GM21526 (cell line): Measurements from ENCODE around the gene CBFA2T2.
"Not testable (repeated sequence)": the region's sequence is repeated elsewhere in the genome, so short reads cannot be mapped to it uniquely, and the experiment has no call there.

Experiments used
- ATAC-seq: cut with Tn5 transposase; IDR thresholded peaks from one replicate; pipeline ENCODE4 v1.9.1; 2021; ENCODE audit warnings: moderate library complexity; ENCODE audit not compliant: unreplicated experiment, low FRiP score

Gene CBFA2T2

DNA sequence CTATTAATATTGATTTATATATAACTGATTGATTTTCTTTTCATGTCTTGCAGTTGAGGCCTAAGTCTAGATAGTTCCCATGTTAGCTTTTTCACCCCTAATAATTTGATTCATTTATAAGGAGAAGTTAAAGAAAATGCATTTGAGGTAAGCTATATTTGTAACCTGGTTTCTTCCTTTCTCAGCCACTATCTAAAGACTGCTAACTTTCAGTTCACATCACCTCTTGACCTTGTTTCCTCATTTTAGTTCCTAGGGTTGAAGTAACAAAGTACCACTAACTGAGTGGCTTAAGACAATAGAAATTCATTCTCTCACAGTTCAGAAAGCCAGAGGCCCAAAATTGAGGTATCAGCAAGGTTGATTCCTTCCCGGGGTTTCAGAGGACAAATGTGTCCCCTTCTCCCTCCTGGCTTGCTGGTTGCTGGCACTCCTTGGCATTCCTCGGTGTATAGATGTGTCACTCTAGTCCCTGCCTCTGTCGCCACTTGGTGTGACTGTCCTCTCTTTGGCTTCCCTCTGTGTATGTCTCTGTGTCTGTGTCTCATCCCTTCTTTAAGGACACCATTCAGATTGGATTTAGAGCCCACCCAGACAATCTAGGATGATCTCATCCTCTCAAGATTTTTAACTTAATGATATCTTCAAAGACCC lies 116.3 kb downstream of the CBFA2T2 start:
- no peak for ATAC-seq

- ATAC-seq: no peak
Measured at GRCh38 chr20:33609504-33609903, 119.6 kb downstream of the CBFA2T2 start.

DNA sequence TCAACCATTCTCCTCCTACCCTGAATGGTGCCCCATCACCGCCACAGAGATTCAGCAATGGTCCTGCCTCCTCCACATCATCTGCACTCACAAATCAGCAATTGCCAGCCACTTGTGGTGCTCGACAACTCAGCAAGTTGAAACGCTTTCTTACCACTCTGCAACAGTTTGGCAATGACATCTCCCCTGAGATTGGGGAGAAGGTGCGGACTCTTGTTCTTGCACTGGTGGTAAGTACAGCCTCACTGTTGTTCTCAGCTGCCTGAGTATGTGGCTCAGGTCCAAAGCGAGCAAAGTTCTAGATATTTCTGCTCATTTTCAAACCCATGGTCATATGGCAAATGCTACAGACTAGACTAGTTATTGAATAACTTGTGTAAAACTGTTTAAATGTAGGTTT lies 121.2 kb downstream of the CBFA2T2 start:
- ATAC-seq: no peak

DNA sequence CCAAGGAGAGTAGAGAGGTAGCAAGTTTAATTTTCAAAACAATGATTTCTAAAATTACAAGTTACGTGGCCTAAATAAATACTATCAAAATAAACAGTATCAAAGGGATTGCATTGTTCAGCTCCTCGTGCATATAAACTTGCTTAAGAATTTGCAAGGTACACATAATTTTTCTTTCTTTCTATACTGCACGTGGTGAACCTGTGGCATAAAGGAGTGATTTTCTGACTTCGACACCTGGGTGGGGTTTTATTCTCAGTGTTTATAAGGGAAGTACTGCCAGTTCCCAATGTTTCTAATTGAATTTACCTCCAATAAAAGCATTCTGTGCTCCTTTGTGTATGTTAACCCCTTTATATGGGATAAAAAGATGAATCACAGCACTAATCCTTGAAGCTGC lies 122.1 kb downstream of the CBFA2T2 start:
- ATAC-seq: no peak

DNA sequence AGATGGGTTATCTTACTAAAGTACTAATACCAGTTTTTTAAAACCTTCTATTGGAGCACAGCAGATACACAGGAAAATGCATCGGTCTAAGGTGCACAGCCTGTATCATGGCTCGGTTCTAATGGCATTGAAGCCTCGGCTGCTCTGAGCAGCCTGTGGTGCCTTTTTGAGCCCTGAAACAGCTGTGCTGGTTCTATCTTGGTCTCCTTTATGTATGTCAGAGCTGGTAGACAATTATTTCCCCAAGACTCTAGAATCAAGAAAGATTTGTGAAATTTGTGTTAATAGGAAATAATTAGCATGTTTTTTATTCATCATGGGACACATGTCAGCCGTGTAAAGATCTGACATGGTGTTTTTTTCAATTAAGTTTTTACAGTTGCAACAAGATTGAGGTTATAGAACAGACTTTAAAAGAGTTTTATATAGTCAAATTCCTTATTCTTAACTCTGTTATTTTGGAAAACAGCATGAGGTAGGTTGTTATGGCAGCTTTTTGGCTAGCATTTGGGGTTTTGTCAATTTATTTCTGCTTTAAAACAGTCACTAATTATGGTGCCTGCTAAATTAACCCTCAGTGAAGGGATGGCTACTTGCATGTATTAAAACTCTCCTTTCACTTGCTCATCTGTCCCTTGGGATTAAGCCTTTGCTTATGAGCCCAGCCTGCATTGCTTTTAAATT lies 132.0 kb downstream of the CBFA2T2 start:
- no peak for ATAC-seq

DNA sequence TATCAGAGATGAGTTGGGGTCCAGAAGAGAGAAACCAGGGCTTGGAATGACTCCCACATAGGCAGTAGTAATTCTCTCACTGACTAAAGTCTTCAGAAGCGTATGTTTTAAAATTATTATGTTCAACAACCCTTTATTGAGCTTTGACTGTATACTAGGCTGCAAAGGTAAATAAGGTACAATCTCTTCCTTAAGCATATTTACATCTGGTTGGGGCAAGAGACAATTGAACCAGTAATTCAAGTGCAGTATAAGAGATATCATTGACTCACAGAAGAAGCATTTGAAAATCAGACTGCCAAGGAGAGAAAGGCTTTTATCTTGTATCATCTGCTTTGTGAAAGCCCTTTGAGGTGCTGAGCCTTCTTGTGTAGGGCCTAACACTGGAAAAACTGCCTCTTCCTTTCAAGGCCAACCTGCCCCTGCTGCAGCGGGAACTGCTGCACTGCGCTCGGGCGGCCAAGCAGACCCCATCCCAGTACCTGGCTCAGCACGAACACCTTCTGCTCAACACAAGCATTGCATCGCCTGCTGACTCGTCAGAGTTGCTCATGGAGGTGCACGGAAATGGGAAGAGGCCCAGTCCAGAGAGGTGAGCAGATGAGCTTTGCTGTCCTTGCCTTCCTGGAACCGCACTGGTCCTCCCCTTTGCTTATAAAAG lies 132.9 kb downstream of the CBFA2T2 start:
- no peak for ATAC-seq

DNA sequence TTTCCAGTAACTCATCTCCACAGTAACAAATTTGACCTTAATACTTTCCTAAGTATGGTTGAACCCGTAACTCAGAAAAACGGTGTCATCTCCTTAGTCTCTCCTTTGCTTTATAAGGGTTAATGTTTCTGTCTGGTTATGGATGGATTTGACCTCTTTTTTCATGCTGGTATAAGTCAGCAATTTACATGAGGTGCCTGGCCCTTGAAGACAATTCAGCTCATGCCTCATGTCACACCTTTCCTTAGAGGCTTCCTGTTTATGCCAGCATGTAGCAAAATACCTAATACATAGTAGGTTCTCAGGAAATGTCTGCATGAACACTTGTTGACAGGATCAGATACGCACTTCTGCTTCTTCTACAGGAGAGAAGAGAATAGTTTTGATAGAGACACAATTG lies 134.5 kb downstream of the CBFA2T2 start:
- ATAC-seq: no peak

- no peak for ATAC-seq
Measured at GRCh38 chr20:33626190-33626589, 136.3 kb downstream of the CBFA2T2 start.

GRCh38 chr20:33627577-33628216 lies 137.8 kb downstream of the CBFA2T2 start:
- no peak for ATAC-seq

DNA sequence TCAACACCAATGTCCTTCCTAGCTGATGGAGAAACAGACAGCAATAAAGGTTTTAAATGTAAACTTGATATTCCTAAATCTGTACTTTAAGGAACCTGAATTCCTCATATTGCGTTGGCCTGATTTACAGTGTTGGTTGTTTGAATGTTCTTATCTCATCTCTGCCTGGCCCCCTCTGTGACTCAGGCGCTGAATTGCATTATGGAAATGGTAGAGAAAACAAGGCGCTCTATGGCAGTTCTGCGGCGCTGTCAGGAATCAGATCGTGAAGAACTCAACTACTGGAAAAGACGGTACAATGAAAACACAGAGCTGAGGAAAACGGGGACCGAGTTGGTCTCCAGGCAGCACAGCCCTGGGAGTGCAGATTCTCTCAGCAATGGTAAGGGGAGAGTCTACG lies 139.6 kb downstream of the CBFA2T2 start:
- no peak for ATAC-seq

GRCh38 chr20:33629979-33630378 lies 140.1 kb downstream of the CBFA2T2 start:
- ATAC-seq: no peak

- no peak for ATAC-seq
Measured at GRCh38 chr20:33630507-33630906, 140.6 kb downstream of the CBFA2T2 start.

- ATAC-seq: not testable (repeated sequence)
Measured at GRCh38 chr20:33631910-33632309, 142.0 kb downstream of the CBFA2T2 start.

DNA sequence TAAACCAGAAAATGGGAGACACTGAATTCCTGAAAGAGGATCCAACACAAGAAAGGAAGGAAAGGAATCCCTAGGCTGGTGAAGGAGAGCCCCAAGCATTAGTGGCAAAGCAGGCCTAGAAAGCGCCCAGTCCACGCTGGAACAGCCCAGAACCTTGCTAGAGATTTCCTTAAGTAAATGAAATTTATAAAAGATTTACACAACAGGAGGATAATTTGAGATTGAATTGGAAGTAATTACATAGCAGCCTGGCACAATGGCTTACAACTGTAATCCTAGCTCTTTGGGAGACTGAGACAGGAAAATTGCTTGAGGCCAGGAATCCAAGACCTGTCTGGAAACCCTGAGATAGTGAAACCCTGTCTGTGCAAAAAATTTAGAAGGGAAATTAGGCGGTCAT lies 145.4 kb downstream of the CBFA2T2 start:
- ATAC-seq: no peak

DNA sequence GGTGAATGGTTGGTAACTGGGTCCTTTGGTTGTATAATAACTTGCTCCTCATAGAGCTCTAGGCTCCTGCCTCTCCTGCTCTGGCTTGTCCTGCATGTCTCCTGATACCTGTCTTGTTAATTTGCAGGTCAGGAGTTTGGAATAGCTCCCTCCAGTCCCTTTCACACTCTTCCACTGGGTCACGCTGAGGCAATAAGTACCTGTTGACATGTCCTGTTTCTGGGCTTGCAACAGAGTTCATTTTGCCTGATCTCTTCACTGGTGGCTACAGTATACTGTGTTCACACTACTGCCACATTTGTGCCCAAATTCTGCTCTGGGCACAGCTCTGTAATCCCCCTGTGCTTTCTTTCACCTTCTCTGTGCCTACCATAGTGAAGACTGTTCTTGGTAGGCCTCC lies 146.9 kb downstream of the CBFA2T2 start:
- ATAC-seq: no peak

- no peak for ATAC-seq
Measured at GRCh38 chr20:33640287-33640686, 150.4 kb downstream of the CBFA2T2 start.

DNA sequence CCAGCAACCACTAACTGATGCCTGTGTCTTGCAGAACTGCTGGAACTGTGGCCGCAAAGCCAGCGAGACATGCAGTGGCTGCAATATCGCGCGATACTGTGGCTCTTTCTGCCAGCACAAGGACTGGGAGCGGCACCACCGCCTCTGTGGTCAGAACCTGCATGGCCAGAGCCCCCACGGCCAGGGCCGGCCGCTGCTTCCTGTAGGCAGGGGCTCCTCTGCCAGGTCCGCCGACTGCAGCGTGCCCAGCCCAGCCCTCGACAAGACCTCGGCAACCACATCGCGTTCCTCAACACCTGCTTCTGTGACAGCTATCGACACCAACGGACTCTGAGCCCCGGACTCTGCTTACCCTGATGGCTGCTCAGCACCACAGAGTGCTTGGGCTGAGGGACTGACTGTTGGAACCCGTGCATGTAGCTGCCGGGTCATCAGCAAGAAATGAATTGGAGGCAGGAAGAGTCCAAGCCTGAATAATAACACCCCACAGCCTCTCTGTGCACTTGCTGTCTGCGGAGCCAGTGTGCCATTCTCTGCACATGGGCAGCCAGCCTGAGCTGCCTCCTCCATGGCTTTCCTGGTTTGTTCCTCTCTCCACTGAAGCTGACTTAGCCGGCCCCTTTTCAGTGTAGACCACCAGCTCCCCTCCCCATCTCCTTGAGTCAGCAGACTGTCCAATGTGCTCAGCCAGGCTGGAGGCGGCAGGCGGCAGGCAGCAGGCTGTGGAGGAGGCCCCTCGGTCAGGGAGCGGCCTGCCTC lies 154.6 kb downstream of the CBFA2T2 start:
- no peak for ATAC-seq

- no peak for ATAC-seq
Measured at GRCh38 chr20:33645072-33645358, 155.1 kb downstream of the CBFA2T2 start.

- ATAC-seq: no peak
Measured at GRCh38 chr20:33645396-33645795, 155.5 kb downstream of the CBFA2T2 start.

DNA sequence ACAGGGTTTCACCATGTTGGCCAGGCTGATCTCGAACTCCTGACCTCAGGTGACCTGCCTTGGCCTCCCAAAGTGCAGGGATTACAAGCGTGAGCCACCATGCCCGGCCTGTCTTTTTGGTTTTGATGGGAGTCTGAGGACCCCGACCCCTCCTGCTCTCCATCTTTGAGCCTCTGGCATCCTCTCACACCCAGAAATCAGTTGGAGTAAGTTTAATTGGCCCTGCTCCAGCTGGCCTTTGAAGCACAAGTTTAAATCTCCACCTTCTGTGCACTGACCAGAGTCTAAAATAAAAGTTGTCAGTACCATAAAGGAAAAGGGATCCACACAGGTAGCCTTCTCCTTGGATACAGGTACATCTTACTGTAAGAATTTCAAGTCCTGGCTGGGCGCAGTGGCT lies 156.3 kb downstream of the CBFA2T2 start:
- no peak for ATAC-seq
